K562 (cell line): ENCODE data around the gene ADORA2B. TPM values are rescaled to one million over a fixed set of nuclear protein-coding genes. Genes with fewer than 3 reads are reported as not detected.

Experiments
- C11orf30 ChIP-seq: fragments of 450-650 bp; IDR thresholded peaks from 2 replicates; pipeline ENCODE4 v1.6.1; 2016; ENCODE audit warnings: low read depth, mild to moderate bottlenecking
- ETV6 ChIP-seq, 3 experiments: fragments of 150-350 bp in 1 of 3; sonication (generic) in 1 of 3; formaldehyde crosslinking in 1 of 3; IDR thresholded peaks; 2 replicates each; pipeline versions ENCODE4 v1.6.1 to v1.8.0; 2014 to 2022; ENCODE audit warnings: borderline replicate concordance in 2 of 3, low read depth in 2 of 3, antibody characterized with exemption in 1 of 3, low read length in 1 of 3, mild to moderate bottlenecking in 1 of 3, missing genetic modification reagents in 1 of 3
- MEF2A ChIP-seq: IDR thresholded peaks from 2 replicates; pipeline ENCODE4 v1.6.1; 2011; ENCODE audit warnings: low read depth, mild to moderate bottlenecking, low read length, moderate library complexity; ENCODE audit not compliant: control insufficient read depth
- NUFIP1 ChIP-seq: fragments of 450-650 bp; IDR thresholded peaks from 2 replicates; pipeline ENCODE4 v1.6.1; 2018; ENCODE audit not compliant: partially characterized antibody
- RBM39 ChIP-seq: fragments of 200-400 bp; formaldehyde crosslinking; optimal IDR thresholded peaks from 2 replicates; pipeline ENCODE3; 2018; ENCODE audit warnings: low read depth, low read length
- SAFB ChIP-seq: fragments of 200-400 bp; formaldehyde crosslinking; IDR thresholded peaks from 2 replicates; pipeline ENCODE4 v1.6.1; 2017; ENCODE audit warnings: low read depth, low read length, borderline replicate concordance
- STAG1 ChIP-seq: sonication (generic); formaldehyde crosslinking; IDR thresholded peaks from 2 replicates; pipeline ENCODE4 v1.5.0; 2020; ENCODE audit warnings: missing genetic modification reagents, borderline replicate concordance
- ZNF778 ChIP-seq: fragments of 450-650 bp; formaldehyde crosslinking; IDR thresholded peaks from 2 replicates; pipeline ENCODE4 v1.4.0; 2020; ENCODE audit warnings: mild to moderate bottlenecking, moderate library complexity
- polyA plus RNA-seq, 8 experiments: library from polyadenylated mRNA; depleted of rRNA in 4 of 8; stranded (reverse) in 5 of 8; unstranded in 3 of 8; fragments of >200 nt; fragmentation: Nextera tagmentation in 2 of 8; fragmentation: Illumina TruSeq in 1 of 8; extraction: Ambion mirVana in 2 of 8; extraction: Trizol in 1 of 8; gene quantifications; 2 replicates each; pipeline versions ENCODE4 v1.2.1 to v1.2.3, GENCODE V29; 2011 to 2014; ENCODE audit warnings: inconsistent platforms in 1 of 8, missing spikeins in 1 of 8
- total RNA-seq, 7 experiments: library from RNA; depleted of rRNA in 6 of 7; stranded (reverse); fragments of >200 nt in 6 of 7; fragmentation: Illumina TruSeq in 2 of 7; extraction: Trizol in 2 of 7; gene quantifications; 2 replicates each; pipeline versions ENCODE4 v1.2.1 to v1.2.3, GENCODE V29; 2011 to 2021; ENCODE audit warnings: low replicate concordance in 1 of 7
- TF ChIP-seq, protein P1 (sequence below): fragments of 450-650 bp; IDR thresholded peaks from 2 replicates; pipeline ENCODE4 v1.6.1; 2018; ENCODE audit warnings: mild to moderate bottlenecking, low read depth; ENCODE audit not compliant: partially characterized antibody
- TF ChIP-seq, protein P2 (sequence below): fragments of 450-650 bp; IDR thresholded peaks from 2 replicates; pipeline ENCODE4 v1.6.1; 2016; ENCODE audit warnings: mild to moderate bottlenecking, moderate library complexity

Gene ADORA2B
- total and polyA plus RNA-seq, 9 of the 15 experiments (the other 6 are each of a cell fraction or from before 2014, with no cell fraction given) = 6.4 to 16.6 (median 10.5) TPM

DNA sequence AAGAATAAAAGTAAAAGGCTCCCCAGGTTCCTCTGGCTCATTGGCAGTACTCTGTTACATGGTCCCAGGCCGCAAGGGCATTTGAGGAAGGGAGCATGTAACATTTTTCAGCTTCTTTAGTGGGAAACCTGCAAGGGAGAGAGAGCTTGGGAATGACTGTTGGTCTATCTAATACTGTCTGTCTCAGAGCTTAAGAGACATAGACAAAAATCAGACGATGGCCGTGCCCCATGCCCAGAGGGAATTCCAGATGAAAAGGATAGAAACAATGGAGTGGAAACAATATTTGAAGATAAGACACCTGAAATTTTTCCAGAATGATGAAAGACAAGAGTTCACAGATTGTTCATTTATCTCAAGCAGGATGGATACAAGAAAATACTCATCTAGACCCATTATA is 48.1 kb upstream of the ADORA2B start (continued):
- TF ChIP-seq, protein P1, sequence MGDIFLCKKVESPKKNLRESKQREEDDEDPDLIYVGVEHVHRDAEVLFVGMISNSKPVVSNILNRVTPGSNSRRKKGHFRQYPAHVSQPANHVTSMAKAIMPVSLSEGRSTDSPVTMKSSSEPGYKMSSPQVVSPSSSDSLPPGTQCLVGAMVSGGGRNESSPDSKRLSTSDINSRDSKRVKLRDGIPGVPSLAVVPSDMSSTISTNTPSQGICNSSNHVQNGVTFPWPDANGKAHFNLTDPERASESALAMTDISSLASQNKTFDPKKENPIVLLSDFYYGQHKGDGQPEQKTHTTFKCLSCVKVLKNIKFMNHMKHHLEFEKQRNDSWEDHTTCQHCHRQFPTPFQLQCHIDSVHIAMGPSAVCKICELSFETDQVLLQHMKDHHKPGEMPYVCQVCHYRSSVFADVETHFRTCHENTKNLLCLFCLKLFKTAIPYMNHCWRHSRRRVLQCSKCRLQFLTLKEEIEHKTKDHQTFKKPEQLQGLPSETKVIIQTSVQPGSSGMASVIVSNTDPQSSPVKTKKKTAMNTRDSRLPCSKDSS = no peak
- TF ChIP-seq MEF2A = no peak
- TF ChIP-seq, protein P2, sequence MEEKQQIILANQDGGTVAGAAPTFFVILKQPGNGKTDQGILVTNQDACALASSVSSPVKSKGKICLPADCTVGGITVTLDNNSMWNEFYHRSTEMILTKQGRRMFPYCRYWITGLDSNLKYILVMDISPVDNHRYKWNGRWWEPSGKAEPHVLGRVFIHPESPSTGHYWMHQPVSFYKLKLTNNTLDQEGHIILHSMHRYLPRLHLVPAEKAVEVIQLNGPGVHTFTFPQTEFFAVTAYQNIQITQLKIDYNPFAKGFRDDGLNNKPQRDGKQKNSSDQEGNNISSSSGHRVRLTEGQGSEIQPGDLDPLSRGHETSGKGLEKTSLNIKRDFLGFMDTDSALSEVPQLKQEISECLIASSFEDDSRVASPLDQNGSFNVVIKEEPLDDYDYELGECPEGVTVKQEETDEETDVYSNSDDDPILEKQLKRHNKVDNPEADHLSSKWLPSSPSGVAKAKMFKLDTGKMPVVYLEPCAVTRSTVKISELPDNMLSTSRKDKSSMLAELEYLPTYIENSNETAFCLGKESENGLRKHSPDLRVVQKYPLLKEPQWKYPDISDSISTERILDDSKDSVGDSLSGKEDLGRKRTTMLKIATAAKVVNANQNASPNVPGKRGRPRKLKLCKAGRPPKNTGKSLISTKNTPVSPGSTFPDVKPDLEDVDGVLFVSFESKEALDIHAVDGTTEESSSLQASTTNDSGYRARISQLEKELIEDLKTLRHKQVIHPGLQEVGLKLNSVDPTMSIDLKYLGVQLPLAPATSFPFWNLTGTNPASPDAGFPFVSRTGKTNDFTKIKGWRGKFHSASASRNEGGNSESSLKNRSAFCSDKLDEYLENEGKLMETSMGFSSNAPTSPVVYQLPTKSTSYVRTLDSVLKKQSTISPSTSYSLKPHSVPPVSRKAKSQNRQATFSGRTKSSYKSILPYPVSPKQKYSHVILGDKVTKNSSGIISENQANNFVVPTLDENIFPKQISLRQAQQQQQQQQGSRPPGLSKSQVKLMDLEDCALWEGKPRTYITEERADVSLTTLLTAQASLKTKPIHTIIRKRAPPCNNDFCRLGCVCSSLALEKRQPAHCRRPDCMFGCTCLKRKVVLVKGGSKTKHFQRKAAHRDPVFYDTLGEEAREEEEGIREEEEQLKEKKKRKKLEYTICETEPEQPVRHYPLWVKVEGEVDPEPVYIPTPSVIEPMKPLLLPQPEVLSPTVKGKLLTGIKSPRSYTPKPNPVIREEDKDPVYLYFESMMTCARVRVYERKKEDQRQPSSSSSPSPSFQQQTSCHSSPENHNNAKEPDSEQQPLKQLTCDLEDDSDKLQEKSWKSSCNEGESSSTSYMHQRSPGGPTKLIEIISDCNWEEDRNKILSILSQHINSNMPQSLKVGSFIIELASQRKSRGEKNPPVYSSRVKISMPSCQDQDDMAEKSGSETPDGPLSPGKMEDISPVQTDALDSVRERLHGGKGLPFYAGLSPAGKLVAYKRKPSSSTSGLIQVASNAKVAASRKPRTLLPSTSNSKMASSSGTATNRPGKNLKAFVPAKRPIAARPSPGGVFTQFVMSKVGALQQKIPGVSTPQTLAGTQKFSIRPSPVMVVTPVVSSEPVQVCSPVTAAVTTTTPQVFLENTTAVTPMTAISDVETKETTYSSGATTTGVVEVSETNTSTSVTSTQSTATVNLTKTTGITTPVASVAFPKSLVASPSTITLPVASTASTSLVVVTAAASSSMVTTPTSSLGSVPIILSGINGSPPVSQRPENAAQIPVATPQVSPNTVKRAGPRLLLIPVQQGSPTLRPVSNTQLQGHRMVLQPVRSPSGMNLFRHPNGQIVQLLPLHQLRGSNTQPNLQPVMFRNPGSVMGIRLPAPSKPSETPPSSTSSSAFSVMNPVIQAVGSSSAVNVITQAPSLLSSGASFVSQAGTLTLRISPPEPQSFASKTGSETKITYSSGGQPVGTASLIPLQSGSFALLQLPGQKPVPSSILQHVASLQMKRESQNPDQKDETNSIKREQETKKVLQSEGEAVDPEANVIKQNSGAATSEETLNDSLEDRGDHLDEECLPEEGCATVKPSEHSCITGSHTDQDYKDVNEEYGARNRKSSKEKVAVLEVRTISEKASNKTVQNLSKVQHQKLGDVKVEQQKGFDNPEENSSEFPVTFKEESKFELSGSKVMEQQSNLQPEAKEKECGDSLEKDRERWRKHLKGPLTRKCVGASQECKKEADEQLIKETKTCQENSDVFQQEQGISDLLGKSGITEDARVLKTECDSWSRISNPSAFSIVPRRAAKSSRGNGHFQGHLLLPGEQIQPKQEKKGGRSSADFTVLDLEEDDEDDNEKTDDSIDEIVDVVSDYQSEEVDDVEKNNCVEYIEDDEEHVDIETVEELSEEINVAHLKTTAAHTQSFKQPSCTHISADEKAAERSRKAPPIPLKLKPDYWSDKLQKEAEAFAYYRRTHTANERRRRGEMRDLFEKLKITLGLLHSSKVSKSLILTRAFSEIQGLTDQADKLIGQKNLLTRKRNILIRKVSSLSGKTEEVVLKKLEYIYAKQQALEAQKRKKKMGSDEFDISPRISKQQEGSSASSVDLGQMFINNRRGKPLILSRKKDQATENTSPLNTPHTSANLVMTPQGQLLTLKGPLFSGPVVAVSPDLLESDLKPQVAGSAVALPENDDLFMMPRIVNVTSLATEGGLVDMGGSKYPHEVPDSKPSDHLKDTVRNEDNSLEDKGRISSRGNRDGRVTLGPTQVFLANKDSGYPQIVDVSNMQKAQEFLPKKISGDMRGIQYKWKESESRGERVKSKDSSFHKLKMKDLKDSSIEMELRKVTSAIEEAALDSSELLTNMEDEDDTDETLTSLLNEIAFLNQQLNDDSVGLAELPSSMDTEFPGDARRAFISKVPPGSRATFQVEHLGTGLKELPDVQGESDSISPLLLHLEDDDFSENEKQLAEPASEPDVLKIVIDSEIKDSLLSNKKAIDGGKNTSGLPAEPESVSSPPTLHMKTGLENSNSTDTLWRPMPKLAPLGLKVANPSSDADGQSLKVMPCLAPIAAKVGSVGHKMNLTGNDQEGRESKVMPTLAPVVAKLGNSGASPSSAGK = no peak
- TF ChIP-seq C11orf30 = no peak
- TF ChIP-seq ETV6 (IDR thresholded peaks at IDR 0.05; ENCODE audit: borderline replicate concordance in 1 of 2, low read depth in 2 of 2, low read length in 1 of 2) = no peak
- TF ChIP-seq ETV6 (CRISPR knock-in tag; IDR thresholded peaks at IDR 0.05; ENCODE audit: borderline replicate concordance) = no peak
- no peak for TF ChIP-seq ZNF778 (CRISPR knock-in tag)
- no peak for TF ChIP-seq STAG1 (CRISPR knock-in tag)
- no peak for TF ChIP-seq SAFB
- TF ChIP-seq NUFIP1 = no peak
- TF ChIP-seq RBM39 = no peak
